Measurements from ENCODE around the gene SBNO2. TPM values are rescaled to one million over a fixed set of nuclear protein-coding genes. Genes with fewer than 3 reads are reported as not detected.

Gene SBNO2
- total and polyA plus RNA-seq, 8 donors, result 16.3 to 74.7 (median 42.7) TPM

GRCh38 chr19:1182727-1183126 lies 8.7 kb upstream of the SBNO2 start:
- no peak for DNase-seq
- no peaks in the 10 kb centered on the region for H3K36me3 ChIP-seq
- TF ChIP-seq EP300 (IDR thresholded peaks at IDR 0.05) (no peak), CTCF (IDR thresholded peaks at IDR 0.05) (no peak), POLR2A (IDR thresholded peaks at IDR 0.05) (no peak), POLR2AphosphoS5 (IDR thresholded peaks at IDR 0.05) (no peak)
- H3K27me3 ChIP-seq, result no peaks in the 10 kb centered on the region
- H3K4me1 ChIP-seq, result peaks cover 14 to 61% (median 27%) of the 10 kb centered on the region in 4 donors
- no peak overlapping the region for H3K4me3 ChIP-seq
- no peaks in the 10 kb centered on the region for H3K9me3 ChIP-seq
- 91 to 95% (median 94%) methylated on average over 10 to 11 of the region's 11 CpGs; no CpG with 5 or more reads in 1 of the 5 donors for WGBS, 5 donors
- intact Hi-C loops (cut with DNase I; ENCODE audit: low total_unique reads), result loop anchor here (5.0 kb wide), 1 partner anchor 70 kb away; no protein-coding TSS in a partner anchor
- H3K27ac ChIP-seq, result peak overlapping the region in 3 of 5 donors; percentile 80 to 87 (median 84)

- 90 to 94% (median 91%) methylated on average over 10 of the region's 10 CpGs for WGBS, 5 donors
- H3K27me3 ChIP-seq, result no peaks in the 10 kb centered on the region
- no peaks in the 10 kb centered on the region for H3K9me3 ChIP-seq
- no peaks in the 10 kb centered on the region for H3K36me3 ChIP-seq
- peak overlapping the region; percentile 47 to 87 (median 64) for H3K27ac ChIP-seq
- no peak overlapping the region for H3K4me3 ChIP-seq
- DNase-seq, result no peak
- no peak for TF ChIP-seq CTCF (IDR thresholded peaks at IDR 0.05)
- no peak for TF ChIP-seq EP300 (IDR thresholded peaks at IDR 0.05)
- no peak for TF ChIP-seq POLR2AphosphoS5 (IDR thresholded peaks at IDR 0.05)
- TF ChIP-seq POLR2A (IDR thresholded peaks at IDR 0.05), result no peak
- intact Hi-C loops (cut with DNase I; ENCODE audit: low total_unique reads), result loop anchor here (5.0 kb wide), 1 partner anchor 70 kb away; no protein-coding TSS in a partner anchor
- H3K4me1 ChIP-seq, result peaks cover 14 to 68% (median 27%) of the 10 kb centered on the region in 4 donors
Observed at GRCh38 chr19:1182068-1182467, 8.0 kb upstream of the SBNO2 start.

- peak; percentile 86 for DNase-seq
- intact Hi-C loops (cut with DNase I; ENCODE audit: low total_unique reads), result loop anchor here (5.0 kb wide), 1 partner anchor 69 kb away; no protein-coding TSS in a partner anchor
- Histone ChIP-seq H3K4me1 (peaks cover 14 to 69% (median 27%) of the 10 kb centered on the region in 4 donors), H3K9me3 (no peaks in the 10 kb centered on the region), H3K36me3 (no peaks in the 10 kb centered on the region), H3K4me3 (no peak overlapping the region), H3K27ac (peak overlapping the region; percentile 47 to 87 (median 64)), H3K27me3 (no peaks in the 10 kb centered on the region)
- TF ChIP-seq POLR2AphosphoS5 (IDR thresholded peaks at IDR 0.05), result peak in 2 of 3 donors; percentile 10 to 72
- TF ChIP-seq EP300 (IDR thresholded peaks at IDR 0.05), result no peak
- WGBS, 5 donors, result 26 to 65% (median 37%) methylated on average over 9 to 11 of the region's 11 CpGs
Observed at GRCh38 chr19:1181606-1182005, 7.5 kb upstream of the SBNO2 start.

GRCh38 chr19:1177322-1178114 lies 3.5 kb upstream of the SBNO2 start:
- peak overlapping the region in 4 of 5 donors; percentile 26 to 73 (median 62) for H3K27ac ChIP-seq
- H3K9me3 ChIP-seq, result no peaks in the 10 kb centered on the region
- DNase-seq, result peak in 1 of 2 donors; percentile 13
- TF ChIP-seq EP300 (IDR thresholded peaks at IDR 0.05) (no peak), POLR2AphosphoS5 (IDR thresholded peaks at IDR 0.05) (no peak), POLR2A (IDR thresholded peaks at IDR 0.05) (no peak)
- H3K27me3 ChIP-seq, result no peaks in the 10 kb centered on the region
- H3K36me3 ChIP-seq, result no peaks in the 10 kb centered on the region
- 51 to 76% (median 63%) methylated on average over 23 to 25 of the region's 25 CpGs for WGBS, 5 donors
- intact Hi-C loops (cut with DNase I; ENCODE audit: low total_unique reads), result no loop called here
- H3K4me1 ChIP-seq, result peaks cover 11 to 59% (median 35%) of the 10 kb centered on the region in 4 donors
- no peak overlapping the region for H3K4me3 ChIP-seq

GRCh38 chr19:1173159-1173844 lies 766 bp downstream of the SBNO2 start:
- peak in 1 of 2 donors; percentile 51 for DNase-seq
- intact Hi-C loops (cut with DNase I; ENCODE audit: low total_unique reads), result no loop called here
- H3K27me3 ChIP-seq, result no peaks in the 10 kb centered on the region
- no peak for TF ChIP-seq EP300 (IDR thresholded peaks at IDR 0.05)
- no peak for TF ChIP-seq POLR2A (IDR thresholded peaks at IDR 0.05)
- TF ChIP-seq POLR2AphosphoS5 (IDR thresholded peaks at IDR 0.05), result no peak
- TF ChIP-seq CTCF (IDR thresholded peaks at IDR 0.05), result no peak
- peak overlapping the region; percentile 89 to 98 (median 97) for H3K27ac ChIP-seq
- no peaks in the 10 kb centered on the region for H3K9me3 ChIP-seq
- 1 to 3% (median 1%) methylated on average over 46 to 47 of the region's 47 CpGs for WGBS, 5 donors
- peaks cover 43 to 71% (median 56%) of the 10 kb centered on the region in 4 donors for H3K4me1 ChIP-seq
- peak overlapping the region; percentile 69 to 99 (median 83) for H3K4me3 ChIP-seq
- H3K36me3 ChIP-seq, result peaks cover 0 to 14% (median 2%) of the 10 kb centered on the region in 4 donors

Data from stomach (tissue), 9 donors.